Renal cortex interstitium (tissue), 11 donors: ENCODE data around the gene MCRIP1. TPM values are rescaled to one million over a fixed set of nuclear protein-coding genes. Genes with fewer than 3 reads are reported as not detected.

Experiments
- DNase-seq, 11 donors: peaks; one replicate each; pipeline ENCODE4 v3.0.0-alpha.2; 2013; ENCODE audit warnings: low read depth in 9 of 11, low spot score in 4 of 11; ENCODE audit errors: extremely low read depth in 1 of 11
- polyA plus RNA-seq, 3 donors: library from polyadenylated mRNA; unstranded; fragments of 120-200 nt; gene quantifications; one replicate each; pipeline ENCODE4 v1.2.1, GENCODE V29; 2013; ENCODE audit not compliant: insufficient read length in 3 of 3

Gene MCRIP1
- polyA plus RNA-seq, 3 donors: 61.8 to 109 (median 107) TPM

- DNase-seq: no peak
Observed at GRCh38 chr17:81867170-81867990, 34.3 kb upstream of the MCRIP1 start.

- DNase-seq: no peak
Observed at GRCh38 chr17:81866440-81867169, 33.5 kb upstream of the MCRIP1 start.

- DNase-seq: no peak
Observed at GRCh38 chr17:81865733-81866439, 32.8 kb upstream of the MCRIP1 start.

GRCh38 chr17:81865358-81865732, 32.3 kb upstream of the MCRIP1 start:
- DNase-seq: no peak

GRCh38 chr17:81863833-81864768, 31.0 kb upstream of the MCRIP1 start:
- no peak for DNase-seq

GRCh38 chr17:81863123-81863675, 30.1 kb upstream of the MCRIP1 start:
- DNase-seq: no peak

- peak; percentile 99 to 100 (median 100) for DNase-seq
Observed at GRCh38 chr17:81860756-81861568, 27.9 kb upstream of the MCRIP1 start.

- DNase-seq: no peak
Observed at GRCh38 chr17:81859906-81860755, 27.0 kb upstream of the MCRIP1 start, which contains the start of gene P4HB. Gene P4HB, minus strand, starts transcription at chr17:81860535. Its CDS starts 64 bp downstream, at chr17:81860471.

GRCh38 chr17:81858967-81859905, 26.1 kb upstream of the MCRIP1 start:
- DNase-seq: no peak

GRCh38 chr17:81858170-81858966, 25.3 kb upstream of the MCRIP1 start:
- DNase-seq: no peak

GRCh38 chr17:81854974-81855774, 22.1 kb upstream of the MCRIP1 start:
- no peak for DNase-seq

- no peak for DNase-seq
Observed at GRCh38 chr17:81852237-81852636, 19.1 kb upstream of the MCRIP1 start.

GRCh38 chr17:81851423-81851822, 18.3 kb upstream of the MCRIP1 start:
- DNase-seq: no peak

- DNase-seq: no peak
Observed at GRCh38 chr17:81849457-81849856, 16.4 kb upstream of the MCRIP1 start.
